ENCODE results near the gene ARHGAP24.

Gene ARHGAP24

DNA sequence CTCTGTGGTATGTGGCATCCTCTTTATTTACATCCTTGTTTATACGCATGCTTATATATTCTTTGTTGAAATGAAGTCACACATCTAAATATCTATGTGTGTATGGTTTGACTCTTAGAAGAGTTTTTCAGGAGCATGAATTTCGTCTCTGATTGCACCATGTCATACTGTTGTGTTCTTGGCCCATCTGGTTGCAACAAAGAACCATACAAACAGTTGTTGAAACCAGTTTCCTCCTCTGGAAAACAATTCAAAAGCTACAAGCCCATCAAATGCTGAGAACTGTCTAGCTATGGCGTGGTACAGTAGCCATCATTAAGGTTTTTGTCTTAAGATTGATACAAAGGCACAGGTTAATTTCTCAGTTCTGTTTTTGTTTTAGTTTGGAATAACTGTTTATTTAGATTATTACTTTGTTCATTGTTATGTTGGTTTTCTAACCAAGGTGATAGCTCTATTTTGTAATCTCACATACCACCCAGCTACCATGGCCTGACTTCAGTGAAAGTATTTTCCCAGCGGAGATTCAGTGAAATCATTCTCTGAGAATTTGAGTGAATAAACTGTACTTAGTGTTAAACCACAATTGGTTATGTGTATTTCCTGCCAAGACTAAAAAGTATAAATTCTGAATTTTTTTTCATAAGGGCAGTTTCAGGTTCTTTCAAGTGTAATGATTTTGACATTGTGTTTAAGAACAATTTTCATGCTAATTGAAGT is 91.0 kb downstream of the ARHGAP24 start:
- DNase-seq: no peak
- in situ Hi-C loops (cut with HindIII; ENCODE audit: low pct_ligation_motif_present, low pct_unique_long_range_greater_than_20kb, low sequenced_read_pairs): no loop called here

DNA sequence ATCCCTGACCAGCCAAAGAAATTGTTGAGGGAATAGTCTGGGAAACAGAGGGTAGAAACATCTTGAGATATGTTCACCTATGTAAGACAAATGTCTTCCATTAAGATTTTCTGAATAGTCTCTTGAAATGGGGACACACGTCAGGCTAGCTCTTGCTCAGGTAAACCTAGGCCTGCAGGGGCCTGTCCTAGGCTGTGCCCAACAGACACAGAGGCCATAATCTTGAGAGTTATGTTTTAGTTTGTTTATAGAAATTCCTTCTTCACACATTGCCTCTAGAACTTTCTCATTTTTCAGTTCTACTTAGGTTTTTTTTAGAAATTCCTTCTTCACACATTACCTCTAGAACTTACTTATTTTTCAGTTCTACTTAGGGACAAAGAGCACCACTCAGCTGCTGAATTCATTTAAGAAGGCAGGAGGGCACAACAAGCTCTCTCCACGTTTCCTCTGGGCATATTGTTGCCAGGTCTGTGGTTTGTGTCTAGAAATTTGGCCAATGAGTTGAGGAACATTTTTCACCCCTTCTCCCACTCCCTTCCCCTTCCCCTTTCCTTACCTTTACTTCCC is 94.9 kb downstream of the ARHGAP24 start:
- in situ Hi-C loops (cut with HindIII; ENCODE audit: low pct_ligation_motif_present, low pct_unique_long_range_greater_than_20kb, low sequenced_read_pairs): no loop called here
- DNase-seq: no peak

DNA sequence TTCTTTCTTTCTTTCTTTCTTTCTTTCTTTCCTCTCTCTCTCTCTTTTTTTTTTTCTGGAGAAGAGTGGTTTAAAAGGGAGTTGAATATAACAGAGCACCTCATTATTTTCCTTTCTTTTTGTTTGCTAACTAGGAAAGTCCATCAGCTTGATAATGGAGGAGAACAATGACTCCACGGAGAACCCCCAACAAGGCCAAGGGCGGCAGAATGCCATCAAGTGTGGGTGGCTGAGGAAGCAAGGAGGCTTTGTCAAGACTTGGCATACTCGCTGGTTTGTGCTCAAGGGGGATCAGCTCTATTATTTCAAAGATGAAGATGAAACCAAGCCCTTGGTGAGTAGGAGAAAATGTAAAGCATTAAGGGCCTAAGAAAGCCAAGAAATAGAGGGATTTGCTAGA is 95.4 kb downstream of the ARHGAP24 start:
- in situ Hi-C loops (cut with HindIII; ENCODE audit: low pct_ligation_motif_present, low pct_unique_long_range_greater_than_20kb, low sequenced_read_pairs): no loop called here
- DNase-seq: no peak

DNA sequence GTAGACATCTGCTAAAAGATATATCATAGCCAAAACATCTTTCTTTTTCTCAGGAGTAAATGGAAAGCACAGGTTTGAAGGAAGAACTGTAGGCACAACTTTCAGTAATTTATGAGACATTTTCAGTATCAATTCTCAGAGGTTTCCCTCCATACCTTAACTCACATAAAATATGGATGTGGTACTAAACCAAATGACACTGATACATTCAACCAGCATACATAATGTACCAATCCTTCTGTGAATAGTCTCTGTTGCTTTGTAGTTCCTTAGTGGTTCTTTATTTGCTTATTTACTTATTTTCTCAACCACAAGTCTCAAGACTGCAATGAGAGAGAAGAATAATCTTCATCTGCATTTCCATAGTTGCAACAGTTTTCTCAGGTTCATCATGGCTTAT is 96.1 kb downstream of the ARHGAP24 start:
- in situ Hi-C loops (cut with HindIII; ENCODE audit: low pct_ligation_motif_present, low pct_unique_long_range_greater_than_20kb, low sequenced_read_pairs): no loop called here
- DNase-seq: no peak

DNA sequence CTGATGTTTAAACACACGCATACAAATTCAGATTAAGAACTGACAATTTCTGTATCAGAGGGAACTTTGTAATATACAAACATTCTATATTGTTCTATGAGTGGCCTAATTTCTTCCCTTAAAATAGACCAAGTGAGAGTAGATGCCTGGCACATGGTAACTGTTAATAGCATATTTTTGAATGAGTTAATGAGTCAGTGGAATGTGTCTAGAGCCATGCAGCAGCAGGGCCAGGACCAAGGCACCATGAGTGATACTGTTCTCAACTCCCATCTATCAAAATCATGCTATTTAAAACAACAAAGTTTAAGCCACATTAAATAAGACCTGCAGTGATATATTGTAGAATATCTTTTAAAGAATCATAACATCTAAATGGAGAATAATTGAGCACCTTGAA is 98.3 kb downstream of the ARHGAP24 start:
- DNase-seq: no peak
- in situ Hi-C loops (cut with HindIII; ENCODE audit: low pct_ligation_motif_present, low pct_unique_long_range_greater_than_20kb, low sequenced_read_pairs): no loop called here

DNA sequence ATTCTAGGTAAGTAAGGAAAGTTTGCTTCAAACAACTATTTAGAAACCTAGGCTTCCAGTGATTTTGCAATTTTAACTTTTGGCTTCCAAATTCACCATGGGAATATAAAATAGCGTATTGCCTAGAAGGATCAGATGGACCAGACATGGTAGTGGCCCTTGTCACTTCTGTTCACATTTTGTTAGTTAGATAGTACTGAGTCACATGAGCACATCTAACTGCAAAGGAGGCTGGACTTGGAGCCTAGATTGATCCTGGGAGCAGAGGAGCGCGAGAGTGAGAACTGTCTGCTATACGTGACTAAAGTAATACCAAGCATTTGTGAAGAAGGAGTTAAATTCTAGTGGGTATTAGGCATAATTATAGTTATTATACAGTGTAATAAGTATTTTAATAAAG is 102.4 kb downstream of the ARHGAP24 start:
- in situ Hi-C loops (cut with HindIII; ENCODE audit: low pct_ligation_motif_present, low pct_unique_long_range_greater_than_20kb, low sequenced_read_pairs): no loop called here
- no peak for DNase-seq

DNA sequence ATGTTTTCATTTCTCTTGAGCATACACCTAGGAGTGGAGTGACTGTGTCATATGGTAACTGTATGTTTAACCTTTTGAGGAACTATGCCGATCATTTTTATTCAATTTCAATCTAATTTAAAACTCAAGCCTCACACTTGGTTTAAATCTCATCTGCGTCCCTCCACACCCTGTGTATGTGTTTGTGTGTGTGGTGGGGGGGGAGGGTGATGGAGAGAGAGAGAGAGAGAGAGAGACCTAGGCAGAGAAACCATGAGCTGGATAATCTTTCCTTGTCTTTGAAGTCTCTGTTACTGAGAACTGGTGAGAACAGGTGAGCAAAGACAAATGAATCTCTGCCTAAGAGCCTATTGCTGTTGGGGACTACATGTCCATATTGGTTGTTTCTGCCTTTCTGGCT is 105.0 kb downstream of the ARHGAP24 start:
- in situ Hi-C loops (cut with HindIII; ENCODE audit: low pct_ligation_motif_present, low pct_unique_long_range_greater_than_20kb, low sequenced_read_pairs): no loop called here
- no peak for DNase-seq

DNA sequence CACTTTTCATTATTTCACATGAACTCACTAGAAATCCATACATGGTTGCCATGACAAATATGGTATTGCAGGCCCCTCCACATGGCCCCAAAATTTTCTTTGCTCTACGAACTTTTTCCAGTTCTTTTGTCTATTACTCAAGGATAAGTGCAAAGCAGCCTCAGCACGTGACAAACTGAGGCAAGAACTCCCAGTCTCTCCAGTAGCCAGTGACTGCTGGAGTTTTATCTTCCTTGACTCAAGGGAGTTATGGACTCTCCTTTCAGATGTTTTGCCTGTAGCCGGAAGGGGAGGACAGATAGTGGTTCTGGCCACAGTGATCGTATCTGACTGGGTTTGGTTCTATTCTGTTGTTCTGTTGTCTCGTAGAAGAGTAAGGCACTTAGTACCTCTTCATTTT is 105.5 kb downstream of the ARHGAP24 start:
- in situ Hi-C loops (cut with HindIII; ENCODE audit: low pct_ligation_motif_present, low pct_unique_long_range_greater_than_20kb, low sequenced_read_pairs): no loop called here
- DNase-seq: no peak

DNA sequence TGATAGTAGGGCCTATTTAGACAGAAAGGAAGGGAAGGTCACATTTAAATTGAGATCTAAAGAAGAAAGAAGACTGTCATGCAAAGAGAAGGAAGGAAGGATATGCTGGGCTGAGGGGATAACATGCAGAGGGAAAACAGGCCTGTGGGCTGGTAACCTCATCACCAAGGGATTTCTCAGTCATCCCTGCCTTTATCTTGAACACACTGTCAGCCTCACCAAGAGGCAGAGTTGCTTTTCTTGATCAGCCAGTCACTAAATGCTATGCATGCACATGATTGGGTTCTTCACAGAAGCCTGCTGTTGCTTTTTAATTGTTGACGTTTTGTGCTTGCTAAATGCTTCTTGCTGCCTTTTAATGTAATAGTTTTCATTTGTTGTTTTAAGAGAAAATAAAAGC is 113.0 kb downstream of the ARHGAP24 start:
- DNase-seq: no peak
- in situ Hi-C loops (cut with HindIII; ENCODE audit: low pct_ligation_motif_present, low pct_unique_long_range_greater_than_20kb, low sequenced_read_pairs): no loop called here

DNA sequence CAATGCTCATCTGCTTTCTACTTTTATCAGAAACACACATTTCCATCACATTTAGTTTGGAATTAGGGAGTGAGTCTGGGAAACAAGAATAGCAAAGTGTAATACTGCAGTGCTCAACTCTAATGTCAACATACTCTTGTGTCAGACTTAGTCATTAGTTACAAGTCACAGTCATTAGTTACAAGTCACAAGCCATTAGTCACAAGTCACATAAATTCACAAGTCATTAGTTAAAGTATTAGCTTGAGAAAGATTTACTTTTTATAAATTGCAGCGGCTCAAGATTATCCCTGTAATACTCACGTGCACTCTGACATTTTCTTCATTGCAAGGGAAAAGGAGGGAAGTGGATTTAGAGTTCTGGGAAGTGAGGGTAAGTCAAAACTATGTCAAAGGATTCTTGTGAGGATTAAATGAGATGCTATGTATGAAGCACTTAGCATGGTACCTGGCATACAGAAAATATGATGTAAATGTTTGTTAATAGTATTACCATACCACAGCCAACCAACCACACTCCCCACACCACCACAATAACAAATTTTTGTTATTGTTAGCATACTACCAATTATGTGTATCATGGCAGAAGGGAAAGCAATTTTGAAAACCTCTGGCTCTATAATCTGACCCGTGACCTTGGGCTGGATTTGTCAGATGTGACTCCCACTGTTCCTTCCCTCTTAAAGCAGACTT is 116.6 kb downstream of the ARHGAP24 start:
- no peak for DNase-seq
- in situ Hi-C loops (cut with HindIII; ENCODE audit: low pct_ligation_motif_present, low pct_unique_long_range_greater_than_20kb, low sequenced_read_pairs): no loop called here

DNA sequence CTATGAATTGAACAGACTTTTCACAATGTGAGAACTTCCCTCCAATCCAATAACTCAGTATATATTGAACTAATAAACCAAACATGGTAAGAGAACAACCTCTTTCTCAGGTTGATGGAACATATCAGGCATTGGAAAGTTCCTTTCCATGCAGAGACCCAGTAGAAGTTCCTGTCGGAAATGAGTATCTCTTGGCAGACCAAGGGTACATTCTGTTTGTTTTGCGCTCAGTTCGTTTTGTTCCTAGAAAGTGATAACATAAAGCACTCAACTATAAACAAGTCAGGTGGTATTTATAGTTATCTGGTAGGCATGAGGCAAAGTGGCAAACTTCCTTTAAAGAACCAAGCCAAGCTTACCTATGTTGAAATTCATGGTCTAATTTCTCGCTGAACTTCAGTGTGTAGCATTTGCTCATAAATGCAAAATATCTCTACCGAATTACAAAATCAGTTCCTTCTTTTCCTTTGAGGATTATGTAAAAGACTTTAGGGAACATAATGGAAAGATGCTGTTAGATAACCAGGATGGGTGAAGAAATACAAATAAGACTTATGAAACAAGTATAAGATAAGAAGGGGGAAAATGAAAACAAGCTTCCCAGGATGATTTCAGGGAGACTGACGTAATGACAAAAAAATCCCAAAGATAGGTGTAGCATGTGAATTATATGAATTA is 120.3 kb downstream of the ARHGAP24 start:
- no peak for DNase-seq
- in situ Hi-C loops (cut with HindIII; ENCODE audit: low pct_ligation_motif_present, low pct_unique_long_range_greater_than_20kb, low sequenced_read_pairs): no loop called here

DNA sequence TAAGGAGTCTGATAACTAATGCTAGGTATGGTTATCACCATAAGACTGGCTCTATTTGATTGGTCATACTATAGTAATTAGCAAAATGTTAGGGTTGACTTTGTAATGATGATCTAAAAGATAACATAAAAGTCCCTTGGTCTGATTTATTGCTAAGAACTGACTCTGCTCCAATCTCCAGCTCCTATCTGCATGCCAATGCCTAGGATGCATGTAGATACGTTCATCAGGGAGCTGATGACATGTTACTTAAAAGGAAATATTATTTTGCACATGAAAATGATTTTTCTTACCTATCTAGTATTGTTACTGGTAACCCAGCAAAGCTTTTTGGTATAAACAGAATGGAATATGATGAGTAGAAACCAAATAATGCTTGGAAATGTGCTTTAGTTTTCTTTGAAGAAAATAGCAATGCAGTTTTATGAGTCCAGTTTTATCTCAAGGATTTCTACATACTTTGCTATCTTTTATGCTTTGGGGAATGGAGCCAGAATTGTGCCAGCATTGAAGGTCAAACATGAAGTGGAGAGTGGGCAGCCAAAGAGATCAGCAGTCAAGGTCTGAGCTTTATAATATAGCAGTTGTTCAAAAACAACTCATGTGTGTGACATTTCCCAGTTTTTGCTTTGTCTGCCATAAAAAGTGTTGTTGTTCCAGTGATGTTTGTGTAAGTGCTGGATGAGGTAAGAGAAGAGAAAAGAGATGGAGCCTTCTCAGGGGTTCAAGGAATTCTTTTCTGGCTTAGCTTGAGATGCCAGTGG is 121.0 kb downstream of the ARHGAP24 start:
- DNase-seq: no peak
- in situ Hi-C loops (cut with HindIII; ENCODE audit: low pct_ligation_motif_present, low pct_unique_long_range_greater_than_20kb, low sequenced_read_pairs): no loop called here

DNA sequence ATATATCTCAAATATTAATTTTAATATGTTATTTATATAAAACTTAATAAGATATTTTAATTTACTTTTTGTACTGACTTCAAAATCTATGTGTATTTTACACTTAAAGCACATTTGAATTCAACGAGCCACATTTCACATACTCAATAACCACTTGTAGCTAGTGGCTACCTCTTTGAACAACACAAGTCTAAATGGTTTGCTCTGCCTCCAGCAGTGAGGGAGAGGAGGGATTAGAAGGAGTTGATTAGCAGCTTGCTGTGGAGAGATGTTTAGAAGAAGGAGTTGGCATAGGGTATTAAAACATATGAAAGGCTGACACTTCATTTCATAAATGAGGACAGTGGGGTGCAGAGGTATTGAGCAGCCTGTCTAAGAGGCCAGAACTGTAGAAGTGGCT is 124.0 kb downstream of the ARHGAP24 start:
- in situ Hi-C loops (cut with HindIII; ENCODE audit: low pct_ligation_motif_present, low pct_unique_long_range_greater_than_20kb, low sequenced_read_pairs): no loop called here
- DNase-seq: no peak

DNA sequence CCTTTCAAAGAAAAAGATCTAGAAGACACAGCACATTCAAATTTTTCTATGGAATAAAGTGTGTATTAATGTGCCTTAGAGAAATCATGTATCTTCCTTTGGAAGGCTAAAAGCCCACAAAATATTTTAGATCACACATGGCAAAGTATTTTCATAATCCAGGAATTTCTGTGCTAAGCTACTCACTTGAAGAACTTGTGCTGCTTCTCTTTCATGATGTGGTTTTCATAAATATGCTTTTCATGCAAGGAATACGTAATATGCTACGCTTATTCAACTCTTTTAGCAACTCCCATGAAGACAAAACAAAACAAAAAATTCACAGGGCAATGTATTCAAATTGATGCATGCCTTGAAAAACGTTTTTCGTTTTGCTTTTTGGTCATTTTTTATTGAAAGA is 125.6 kb downstream of the ARHGAP24 start:
- DNase-seq: no peak
- in situ Hi-C loops (cut with HindIII; ENCODE audit: low pct_ligation_motif_present, low pct_unique_long_range_greater_than_20kb, low sequenced_read_pairs): no loop called here

DNA sequence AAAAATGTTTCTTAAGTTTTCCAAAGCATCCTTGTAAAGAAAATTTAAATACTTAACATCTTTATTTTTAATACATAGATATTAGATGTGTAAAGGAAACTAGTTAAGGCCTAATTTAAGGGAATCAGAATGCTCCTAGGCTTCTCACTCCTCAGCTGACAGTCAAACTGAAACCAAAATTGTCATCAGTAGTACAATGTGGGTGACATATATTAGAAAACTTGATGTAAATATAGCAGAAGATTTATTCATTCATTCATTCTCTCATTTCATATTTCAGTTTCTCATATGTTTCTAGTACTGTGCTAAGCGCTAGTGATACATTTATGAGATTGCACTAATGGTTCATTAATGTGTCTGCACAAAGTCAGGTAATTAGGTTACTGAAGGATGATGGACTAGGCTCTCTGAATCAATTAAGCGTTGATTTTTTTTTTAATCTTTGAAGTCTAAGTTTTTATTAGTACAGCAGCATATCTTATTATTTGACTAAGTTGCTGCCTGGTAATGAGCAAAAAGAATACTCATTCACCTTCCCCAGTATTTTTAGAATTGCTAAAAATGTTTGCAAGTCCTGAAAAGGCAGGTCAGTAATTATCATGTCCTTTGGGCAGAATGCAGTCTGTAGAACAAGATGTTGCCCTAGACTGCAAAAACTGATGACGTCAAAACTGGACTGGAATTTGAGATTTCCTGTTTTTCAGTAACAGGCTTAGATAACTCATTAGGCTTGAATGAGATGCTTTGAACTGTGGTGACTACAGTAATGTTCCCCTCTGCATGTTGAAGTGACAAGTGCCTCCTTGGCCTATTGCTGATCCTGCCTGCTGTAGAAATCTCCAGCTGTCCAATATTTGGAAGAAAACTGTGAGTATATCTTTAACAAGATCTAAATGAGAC is 128.7 kb downstream of the ARHGAP24 start:
- in situ Hi-C loops (cut with HindIII; ENCODE audit: low pct_ligation_motif_present, low pct_unique_long_range_greater_than_20kb, low sequenced_read_pairs): no loop called here

DNA sequence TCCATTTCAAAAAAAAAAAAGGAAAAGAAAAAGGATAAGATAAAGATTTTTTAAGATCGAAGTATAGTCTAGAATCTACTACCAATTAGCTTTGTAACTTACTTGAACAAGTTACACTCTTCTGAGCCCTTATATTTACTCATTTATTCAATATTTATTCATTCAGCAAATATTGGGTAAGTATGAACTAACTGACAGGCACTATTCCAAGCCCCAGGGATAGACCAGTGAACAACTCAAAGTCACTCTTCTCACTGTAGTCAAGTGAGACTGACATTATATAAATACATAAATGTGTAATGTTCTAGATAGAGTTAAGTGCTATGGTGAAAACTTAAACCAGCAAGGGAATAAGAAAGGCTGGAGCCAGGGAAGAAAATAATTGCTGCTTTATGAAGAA is 131.6 kb downstream of the ARHGAP24 start:
- DNase-seq: no peak
- in situ Hi-C loops (cut with HindIII; ENCODE audit: low pct_ligation_motif_present, low pct_unique_long_range_greater_than_20kb, low sequenced_read_pairs): no loop called here

More for the DNA sequence above, 128.7 kb downstream of the ARHGAP24 start:
- DNase-seq: no peak

DNA sequence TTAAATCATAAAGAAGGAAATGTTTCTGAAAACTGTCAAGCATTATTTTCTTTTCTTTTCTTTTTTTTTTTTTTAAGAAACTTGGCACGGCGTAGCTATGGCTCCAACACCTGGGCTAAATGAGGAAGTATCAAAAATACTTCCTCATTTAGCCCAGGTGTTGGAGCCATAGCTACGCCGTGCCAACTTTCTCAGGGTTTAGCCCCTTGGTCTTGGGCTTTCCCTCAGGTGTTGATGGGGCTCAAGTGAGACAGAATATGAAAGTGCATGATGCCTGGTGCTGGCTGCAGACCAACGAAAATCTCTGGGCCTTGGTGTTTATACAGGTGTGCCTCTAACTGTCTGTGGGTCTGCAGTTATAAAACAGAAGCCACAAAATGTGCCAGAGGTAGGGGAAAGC is 132.7 kb downstream of the ARHGAP24 start:
- no peak for DNase-seq
- in situ Hi-C loops (cut with HindIII; ENCODE audit: low pct_ligation_motif_present, low pct_unique_long_range_greater_than_20kb, low sequenced_read_pairs): no loop called here

DNA sequence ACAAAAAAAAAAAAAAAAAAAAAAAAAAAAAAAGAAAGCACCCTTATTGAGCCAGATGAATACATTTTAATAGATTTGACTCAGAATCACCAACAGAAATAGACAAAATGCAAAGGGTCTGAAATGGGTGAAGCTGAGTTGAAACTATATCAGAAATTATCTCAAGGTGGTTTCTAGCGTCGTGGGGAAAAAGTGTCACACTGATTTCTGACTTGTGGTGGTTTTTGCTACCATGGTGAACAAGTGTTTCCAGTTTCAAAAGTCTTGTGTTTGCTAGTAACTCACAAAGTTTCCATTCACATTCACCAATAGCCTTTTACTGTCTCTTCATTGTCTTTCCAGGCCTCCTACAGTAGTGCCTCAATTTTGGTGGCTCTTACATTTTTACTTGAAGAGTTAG is 135.5 kb downstream of the ARHGAP24 start:
- DNase-seq: no peak
- in situ Hi-C loops (cut with HindIII; ENCODE audit: low pct_ligation_motif_present, low pct_unique_long_range_greater_than_20kb, low sequenced_read_pairs): no loop called here
